SK-MEL-5 (cell line): ENCODE data around the gene FBXL17. TPM values are rescaled to one million over a fixed set of nuclear protein-coding genes. Genes with fewer than 3 reads are reported as not detected.
"Not testable (repeated sequence)": the region's sequence is repeated elsewhere in the genome, so short reads cannot be mapped to it uniquely, and the experiment has no call there.

Experiments used
- DNase-seq: peaks from one replicate; pipeline ENCODE4 v3.0.0-alpha.2; 2016; ENCODE audit warnings: low read depth, low spot score
- in situ Hi-C: cut with HindIII; loops from 2 replicates; pipeline ENCODE4 v1.10.0; 2016; ENCODE audit warnings: low sequenced_read_pairs, high pct_unique_total_duplicates, low pct_unique_long_range_greater_than_20kb
- polyA plus RNA-seq, 2 experiments: library from polyadenylated mRNA; depleted of rRNA; stranded (reverse); fragments of >200 nt; gene quantifications; 2 replicates each; pipeline ENCODE4 v1.2.3, GENCODE V29; 2015
- total RNA-seq: library from RNA; depleted of rRNA; stranded (reverse); fragments of >200 nt; shearing (Covaris generic); gene quantifications from 2 replicates; pipeline ENCODE4 v1.2.3, GENCODE V29; 2014; rRNA removed

The FBXL17 gene
- 7.2 and 10.0 TPM in 2 replicates for total RNA-seq
- 8.6 and 14.1 TPM in 2 replicates for polyA plus RNA-seq (2015; cell fraction: cytosol; rRNA removed)
- polyA plus RNA-seq (2015; cell fraction: nucleus; rRNA removed) = 4.0 and 5.4 TPM in 2 replicates

GRCh38 chr5:108381954-108382783 is at the start of gene FBXL17:
FBXL17 (minus strand) TSS chr5:108382098.
- in situ Hi-C loops = no loop called here
- DNase-seq = peak; percentile 95

- in situ Hi-C loops = no loop called here
- no peak for DNase-seq
Measured at GRCh38 chr5:108430931-108431608, 49.2 kb upstream of the FBXL17 start.

- in situ Hi-C loops = no loop called here
- DNase-seq = no peak
Measured at GRCh38 chr5:108421713-108422112, 39.8 kb upstream of the FBXL17 start.

GRCh38 chr5:108420755-108421154 is 38.9 kb upstream of the FBXL17 start:
- in situ Hi-C loops = no loop called here
- DNase-seq = no peak

GRCh38 chr5:108420158-108420557 is 38.3 kb upstream of the FBXL17 start:
- in situ Hi-C loops = no loop called here
- DNase-seq = no peak

GRCh38 chr5:108418197-108418596 is 36.3 kb upstream of the FBXL17 start:
- DNase-seq = no peak
- in situ Hi-C loops = no loop called here

GRCh38 chr5:108417166-108417670 is 35.3 kb upstream of the FBXL17 start:
- in situ Hi-C loops = no loop called here
- DNase-seq = no peak

- DNase-seq = no peak
Measured at GRCh38 chr5:108415726-108416125, 33.8 kb upstream of the FBXL17 start.

GRCh38 chr5:108409786-108410185 is 27.9 kb upstream of the FBXL17 start:
- in situ Hi-C loops = no loop called here

More at GRCh38 chr5:108415726-108416125, 33.8 kb upstream of the FBXL17 start:
- in situ Hi-C loops = no loop called here

GRCh38 chr5:108405201-108405600 is 23.3 kb upstream of the FBXL17 start:
- DNase-seq, in situ Hi-C loops: not testable (repeated sequence)

More at GRCh38 chr5:108409786-108410185, 27.9 kb upstream of the FBXL17 start:
- no peak for DNase-seq

GRCh38 chr5:108398964-108399363 is 17.1 kb upstream of the FBXL17 start:
- DNase-seq = no peak
- in situ Hi-C loops = no loop called here

GRCh38 chr5:108396837-108397236 is 14.9 kb upstream of the FBXL17 start:
- DNase-seq, in situ Hi-C loops: not testable (repeated sequence)

- in situ Hi-C loops = no loop called here
- no peak for DNase-seq
Measured at GRCh38 chr5:108387758-108388157, 5.9 kb upstream of the FBXL17 start.

GRCh38 chr5:108386345-108387061 is 4.6 kb upstream of the FBXL17 start:
- no peak for DNase-seq
- in situ Hi-C loops = no loop called here

GRCh38 chr5:108384741-108385140 is 2.8 kb upstream of the FBXL17 start:
- in situ Hi-C loops = no loop called here
- DNase-seq = no peak

- in situ Hi-C loops = no loop called here
- DNase-seq = no peak
Measured at GRCh38 chr5:108382784-108383330, 959 bp upstream of the FBXL17 start.

- DNase-seq = peak; percentile 62
- in situ Hi-C loops = no loop called here
Measured at GRCh38 chr5:108381350-108381953, 446 bp downstream of the FBXL17 start.
